GM18508 (cell line): ENCODE data around the gene SMPD1.
A peak's percentile ranks its signal among the peaks of the same experiment; 100 is the strongest.
"Not testable (repeated sequence)": the region's sequence is repeated elsewhere in the genome, so short reads cannot be mapped to it uniquely, and the experiment has no call there.

Experiments used
- ATAC-seq: cut with Tn5 transposase; IDR thresholded peaks from one replicate; pipeline ENCODE4 v1.9.1; 2021; ENCODE audit warnings: moderate number of reproducible peaks; ENCODE audit not compliant: insufficient read depth, unreplicated experiment

Gene SMPD1

GRCh38 chr11:6387811-6388599, 2.3 kb upstream of the SMPD1 start:
- no peak for ATAC-seq

GRCh38 chr11:6388748-6389147, 1.5 kb upstream of the SMPD1 start:
- no peak for ATAC-seq

GRCh38 chr11:6390718-6391469, 620 bp downstream of the SMPD1 start:
- ATAC-seq: no peak

- ATAC-seq: no peak
Observed at GRCh38 chr11:6391537-6392134, 1.4 kb downstream of the SMPD1 start.

- not testable (repeated sequence) for ATAC-seq
Observed at GRCh38 chr11:6392251-6392650, 2.0 kb downstream of the SMPD1 start.

GRCh38 chr11:6393989-6394670, 3.9 kb downstream of the SMPD1 start:
- ATAC-seq: no peak

GRCh38 chr11:6395470-6396060, 5.3 kb downstream of the SMPD1 start:
- no peak for ATAC-seq

GRCh38 chr11:6397156-6397555, 6.9 kb downstream of the SMPD1 start:
- ATAC-seq: no peak

GRCh38 chr11:6397636-6398035, 7.4 kb downstream of the SMPD1 start:
- ATAC-seq: no peak

GRCh38 chr11:6400431-6401345, 10.4 kb downstream of the SMPD1 start:
- ATAC-seq: no peak

- ATAC-seq: no peak
Observed at GRCh38 chr11:6401464-6401863, 11.2 kb downstream of the SMPD1 start.

GRCh38 chr11:6402061-6402470, 11.8 kb downstream of the SMPD1 start:
- peak; percentile 28 for ATAC-seq

GRCh38 chr11:6402561-6402981, 12.3 kb downstream of the SMPD1 start:
- peak; percentile 88 for ATAC-seq

- no peak for ATAC-seq
Observed at GRCh38 chr11:6403539-6403938, 13.3 kb downstream of the SMPD1 start.

GRCh38 chr11:6404342-6405051, 14.2 kb downstream of the SMPD1 start:
- no peak for ATAC-seq

GRCh38 chr11:6405052-6405667, 14.9 kb downstream of the SMPD1 start:
- no peak for ATAC-seq

- no peak for ATAC-seq
Observed at GRCh38 chr11:6405846-6406245, 15.6 kb downstream of the SMPD1 start.

GRCh38 chr11:6406370-6406769, 16.1 kb downstream of the SMPD1 start:
- ATAC-seq: no peak
